RWPE1 (cell line): Measurements from ENCODE around the gene ZNF853.
"Not testable (repeated sequence)": the region's sequence is repeated elsewhere in the genome, so short reads cannot be mapped to it uniquely, and the experiment has no call there.

ENCODE experiments used
- CTCF ChIA-PET: fragments of 350-600 bp; sonication (Branson Sonifier 250); formaldehyde crosslinking; extraction: SDS; loops from one replicate; lab custom pipeline; 2021; lab: Yijun Ruan, JAX
- POLR2A ChIA-PET: fragments of 400-600 bp; formaldehyde crosslinking; extraction: SDS; loops from one replicate; lab custom pipeline; 2020; ENCODE audit warnings: antibody characterized with exemption; ENCODE audit not compliant: low non-redundant PET; lab: Yijun Ruan, JAX
- DNase-seq: peaks from one replicate; pipeline ENCODE4 v3.0.0; 2012; ENCODE audit warnings: low spot score
- H3K27ac ChIP-seq: fragments of 450-650 bp; 2 replicates; pipeline ENCODE4 v1.5.1; 2017
- CTCF ChIP-seq: fragments of 450-650 bp; conservative IDR thresholded peaks from 2 replicates; pipeline ENCODE4 v1.5.1; 2017; ENCODE audit warnings: low read depth, mild to moderate bottlenecking

ZNF853 gene

DNA sequence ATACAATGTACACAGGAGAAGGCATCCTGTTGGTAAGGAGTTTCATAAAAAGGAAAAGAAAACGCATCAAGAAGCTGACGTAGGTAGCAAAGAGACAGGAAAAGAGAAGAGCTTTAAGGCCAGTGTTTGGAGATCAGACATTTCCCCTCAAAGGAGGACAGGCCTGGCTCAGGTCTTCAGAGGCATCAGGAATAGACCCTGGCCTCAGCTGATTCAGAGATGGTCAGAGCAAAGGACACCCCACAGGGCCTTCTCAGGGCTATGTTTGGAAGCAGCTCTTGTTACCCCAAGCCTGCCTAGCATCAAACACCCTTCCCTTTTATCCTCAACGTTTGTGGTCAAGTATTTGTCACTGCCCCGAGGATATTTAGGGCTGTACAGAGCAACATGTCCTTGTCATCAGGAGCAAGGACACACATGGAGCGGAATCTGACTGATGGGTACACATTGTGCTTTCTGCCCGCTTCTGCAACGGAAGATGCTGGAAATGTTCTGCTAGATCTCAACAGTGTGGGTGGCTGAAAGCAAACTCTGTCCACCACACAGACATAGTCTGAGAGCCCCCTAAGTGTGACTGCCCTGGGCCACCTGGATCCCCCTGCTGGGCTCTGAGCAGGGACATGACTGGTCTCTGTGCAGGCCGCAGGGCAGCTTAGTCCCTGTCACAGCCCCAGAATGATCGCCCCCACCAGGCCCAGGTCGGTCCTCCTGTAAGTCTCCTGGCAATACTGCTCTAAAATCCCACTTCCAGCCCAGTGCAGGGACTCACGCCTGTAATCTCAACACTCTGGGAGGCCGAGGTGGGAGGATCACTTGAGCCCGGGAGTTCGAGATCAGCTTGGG is 39.2 kb upstream of the ZNF853 start:
- H3K27ac ChIP-seq = peak overlapping the region; percentile 87
- no peak for TF ChIP-seq CTCF
- ChIA-PET CTCF (interaction anchor here (1.1 to 2.6 kb wide), 2 partner anchors 14 to 60 kb away, joined by 4 to 12 read pairs; partner anchors contain the start of gene INTS15), POLR2A (interaction anchor here (0.6 kb wide), 2 partner anchors 15 to 25 kb away, joined by 3 to 7 read pairs; no protein-coding TSS in a partner anchor)
- DNase-seq = no peak

DNA sequence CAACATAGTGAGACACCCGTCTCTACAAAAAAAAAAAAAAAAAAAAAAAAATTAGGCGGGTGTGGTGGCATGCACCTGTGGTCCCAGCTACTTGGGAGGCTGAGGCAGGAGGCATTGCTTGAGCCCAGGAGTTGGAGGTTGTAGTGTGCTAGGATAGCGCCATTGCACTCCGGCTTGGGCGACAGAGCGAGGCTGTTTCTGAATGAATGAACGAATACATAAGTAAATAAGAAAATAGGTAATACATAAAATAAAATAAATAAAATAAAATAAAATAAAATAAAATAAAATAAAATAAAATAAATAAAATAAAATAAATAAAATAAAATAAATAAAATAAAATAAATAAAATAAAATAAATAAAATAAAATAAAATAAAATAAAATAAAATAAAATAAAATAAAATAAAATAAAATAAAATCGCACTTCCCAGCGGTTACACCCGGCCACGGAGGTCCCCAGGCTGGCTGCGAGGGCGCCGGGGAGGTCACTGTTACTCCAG is 38.5 kb upstream of the ZNF853 start:
- peak overlapping the region; percentile 87 for H3K27ac ChIP-seq
- POLR2A ChIA-PET = interaction anchor here (0.6 kb wide), 1 partner anchor 26 kb away, joined by 3 read pairs; no protein-coding TSS in a partner anchor

DNA sequence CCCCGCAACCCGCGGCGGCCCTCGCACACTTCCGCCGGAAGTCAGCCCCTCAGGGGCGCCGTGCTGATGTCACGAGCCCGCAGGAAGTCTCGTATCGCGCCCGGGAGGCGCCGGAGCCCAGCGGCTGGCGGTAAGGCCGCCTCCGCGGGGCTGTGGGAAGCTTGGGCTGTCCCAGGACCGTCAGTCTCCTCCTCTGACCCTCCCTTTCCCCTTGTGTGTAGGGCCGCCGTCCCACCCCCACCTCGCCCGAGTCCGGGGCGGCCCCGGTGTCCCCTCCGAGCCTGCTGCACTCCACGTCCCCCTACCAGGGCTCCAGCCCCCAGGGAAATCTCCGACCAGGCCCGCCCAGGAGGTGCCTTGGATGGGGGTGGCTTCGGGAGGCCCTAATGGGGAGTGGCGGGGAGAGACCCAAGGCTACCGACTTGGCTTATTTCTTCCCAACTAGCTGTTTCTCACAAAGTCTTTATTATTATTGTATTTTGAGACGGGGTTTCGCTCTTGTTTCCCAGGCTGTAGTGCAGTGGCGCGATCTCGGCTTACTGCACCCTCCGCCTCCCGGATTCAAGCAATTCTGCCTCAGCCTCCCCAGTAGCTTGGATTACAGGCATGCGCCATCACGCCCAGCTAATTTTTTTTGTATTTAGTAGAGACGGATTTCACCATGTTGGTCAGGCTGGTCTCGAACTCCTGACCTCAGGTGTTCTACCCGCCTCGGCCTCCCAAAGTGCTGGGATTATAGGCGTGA is 37.9 kb upstream of the ZNF853 start, which contains the start of gene ZDHHC4:
Gene ZDHHC4, plus strand, starts transcription at position 86 of the 745 bp plus-strand sequence. CDS start 3,108 bp downstream, outside the sequence.
- ChIA-PET POLR2A (no interaction called here), CTCF (interaction anchor here (0.7 to 2.6 kb wide), 2 partner anchors 12 to 63 kb away, joined by 4 to 12 read pairs; partner anchors contain the start of gene INTS15)
- H3K27ac ChIP-seq = peak within 1 kb of the TSS; percentile 87
- DNase-seq = peak; percentile 97
- no peak for TF ChIP-seq CTCF

More for the DNA sequence above, 38.5 kb upstream of the ZNF853 start:
- CTCF ChIA-PET = interaction anchor here (2.6 kb wide), 1 partner anchor 13 kb away, joined by 12 read pairs; the partner anchor contains the start of gene INTS15
- not testable (repeated sequence) for DNase-seq

DNA sequence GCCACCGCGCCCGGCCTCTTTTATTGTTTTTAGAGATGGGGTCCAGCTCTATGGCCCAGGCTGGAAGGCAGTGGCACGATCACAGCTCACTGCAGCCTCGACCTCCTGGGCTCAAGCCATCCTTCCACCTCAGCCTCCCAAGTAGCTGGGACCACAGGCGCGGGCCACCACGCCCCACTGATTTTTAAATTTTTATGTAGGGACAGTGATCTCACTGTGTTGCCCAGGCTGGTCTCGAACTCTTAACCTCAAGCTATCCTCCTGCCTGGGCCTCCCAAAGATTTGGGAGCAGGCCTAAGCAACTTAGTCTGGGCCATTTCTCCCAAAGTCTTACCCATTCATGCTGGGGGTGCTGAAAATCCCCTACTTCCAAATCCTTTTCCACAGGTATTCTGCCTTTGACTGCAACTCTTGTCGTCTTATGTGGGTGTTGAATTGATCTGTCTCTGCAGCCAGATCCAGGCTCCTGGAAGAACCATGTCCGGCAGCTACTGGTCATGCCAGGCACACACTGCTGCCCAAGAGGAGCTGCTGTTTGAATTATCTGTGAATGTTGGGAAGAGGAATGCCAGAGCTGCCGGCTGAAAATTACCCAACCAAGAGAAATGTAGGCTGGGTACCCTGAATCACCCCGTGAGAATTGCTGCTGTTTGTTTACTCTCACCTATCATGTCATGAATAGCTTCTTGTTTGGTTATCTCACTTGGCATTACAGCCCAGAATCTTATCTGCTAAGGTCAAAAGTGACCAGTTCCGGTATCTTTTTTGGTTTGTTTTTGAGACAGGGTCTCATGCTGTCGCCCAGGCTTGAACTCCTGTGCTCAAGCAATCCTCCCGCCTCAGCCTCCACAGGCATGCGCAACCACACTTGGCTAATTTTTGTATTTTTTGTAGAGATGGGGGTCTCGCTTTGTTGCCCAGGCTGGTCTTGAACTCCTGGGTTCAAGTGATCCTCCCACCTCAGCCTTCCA is 37.0 kb upstream of the ZNF853 start:
- ChIA-PET CTCF (interaction anchor here (0.5 to 2.6 kb wide), 3 partner anchors 11 to 1695 kb away, joined by 3 to 12 read pairs (median 4); partner anchors contain the start of genes INTS15 and RADIL), POLR2A (no interaction called here)
- H3K27ac ChIP-seq = peak overlapping the region; percentile 87
- TF ChIP-seq CTCF = no peak
- no peak for DNase-seq

GRCh38 chr7:6579446-6579845 is 36.0 kb upstream of the ZNF853 start:
- CTCF ChIA-PET = interaction anchor here (2.2 kb wide), 1 partner anchor 10 kb away, joined by 8 read pairs; the partner anchor contains the start of gene INTS15
- H3K27ac ChIP-seq = peak overlapping the region; percentile 87; the same call in 1 of the 2 replicates
- no peak for DNase-seq
- no peak for TF ChIP-seq CTCF
- POLR2A ChIA-PET = no interaction called here

DNA sequence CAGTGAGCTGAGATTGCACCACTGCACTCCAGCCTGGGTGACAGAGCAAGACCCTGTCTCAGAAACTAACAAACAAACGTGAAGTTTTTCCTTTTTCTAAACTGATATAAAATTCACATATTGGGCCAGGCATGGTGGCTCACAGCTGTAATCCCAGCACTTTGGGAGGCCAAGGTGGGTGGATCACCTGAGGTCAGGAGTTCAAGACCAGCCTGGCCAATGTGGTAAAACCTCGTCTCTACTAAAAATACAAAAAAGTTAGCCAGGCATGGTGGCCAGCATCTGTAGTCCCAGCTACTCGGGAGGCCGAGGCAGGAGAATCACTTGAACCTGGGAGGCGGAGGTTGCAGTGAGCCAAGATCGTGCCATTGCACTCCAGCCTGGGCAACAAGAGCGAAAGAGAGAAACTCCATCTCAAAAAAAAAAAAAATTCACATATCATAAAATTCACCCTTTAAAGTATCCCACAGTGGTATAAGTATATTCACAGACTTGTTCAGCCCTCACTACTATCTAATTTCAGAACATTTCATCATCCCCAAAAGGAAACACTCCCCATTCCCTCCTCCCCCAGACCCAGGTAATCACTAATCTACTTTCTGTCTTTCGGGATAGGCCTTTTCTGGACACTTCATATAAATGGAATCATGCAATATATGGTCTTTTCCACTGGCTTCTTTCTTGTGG is 29.5 kb upstream of the ZNF853 start:
- DNase-seq, POLR2A ChIA-PET, CTCF ChIA-PET: not testable (repeated sequence)
- H3K27ac ChIP-seq = peak overlapping the region; percentile 21; the same call in 1 of the 2 replicates
